ENCODE results near the gene CTSF. TPM values are rescaled to one million over a fixed set of nuclear protein-coding genes. Genes with fewer than 3 reads are reported as not detected.

Gene CTSF
- polyA plus RNA-seq, 1 donor (not counting 4 experiments of a cell fraction or from before 2014, with no cell fraction given), result 3.2 TPM

DNA sequence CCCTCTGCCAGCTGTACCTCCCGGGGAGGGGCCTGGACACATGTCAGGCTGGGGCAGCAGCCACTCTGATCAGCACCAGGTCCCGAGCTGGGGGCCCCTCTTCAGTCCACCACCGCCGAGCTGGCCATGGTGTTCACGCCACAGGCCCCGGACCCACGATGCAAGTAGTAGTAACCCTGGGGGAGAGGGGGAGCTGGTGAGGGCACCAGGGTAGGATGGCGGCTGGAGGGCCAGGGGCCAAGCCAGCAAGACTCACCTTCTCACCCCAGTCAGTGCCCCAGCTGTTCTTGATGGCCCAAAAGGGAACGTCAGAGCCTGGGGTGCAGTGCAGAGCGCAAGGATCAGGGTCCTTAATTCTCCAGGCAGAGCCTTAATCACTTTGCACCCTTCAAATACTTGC is 4.6 kb downstream of the CTSF start:
- no peak overlapping the region for H3K4me3 ChIP-seq (ENCODE audit: control insufficient read depth in 2 of 3, extremely low read depth in 1 of 3, insufficient read depth in 2 of 3, low read depth in 1 of 3, low read length in 3 of 3)
- H4K20me1 ChIP-seq (ENCODE audit: control insufficient read depth, extremely low read depth, insufficient read depth, low read length), result no peaks in the 10 kb centered on the region
- no peak for DNase-seq (ENCODE audit: low read depth, low spot score)
- TF ChIP-seq, protein P1, sequence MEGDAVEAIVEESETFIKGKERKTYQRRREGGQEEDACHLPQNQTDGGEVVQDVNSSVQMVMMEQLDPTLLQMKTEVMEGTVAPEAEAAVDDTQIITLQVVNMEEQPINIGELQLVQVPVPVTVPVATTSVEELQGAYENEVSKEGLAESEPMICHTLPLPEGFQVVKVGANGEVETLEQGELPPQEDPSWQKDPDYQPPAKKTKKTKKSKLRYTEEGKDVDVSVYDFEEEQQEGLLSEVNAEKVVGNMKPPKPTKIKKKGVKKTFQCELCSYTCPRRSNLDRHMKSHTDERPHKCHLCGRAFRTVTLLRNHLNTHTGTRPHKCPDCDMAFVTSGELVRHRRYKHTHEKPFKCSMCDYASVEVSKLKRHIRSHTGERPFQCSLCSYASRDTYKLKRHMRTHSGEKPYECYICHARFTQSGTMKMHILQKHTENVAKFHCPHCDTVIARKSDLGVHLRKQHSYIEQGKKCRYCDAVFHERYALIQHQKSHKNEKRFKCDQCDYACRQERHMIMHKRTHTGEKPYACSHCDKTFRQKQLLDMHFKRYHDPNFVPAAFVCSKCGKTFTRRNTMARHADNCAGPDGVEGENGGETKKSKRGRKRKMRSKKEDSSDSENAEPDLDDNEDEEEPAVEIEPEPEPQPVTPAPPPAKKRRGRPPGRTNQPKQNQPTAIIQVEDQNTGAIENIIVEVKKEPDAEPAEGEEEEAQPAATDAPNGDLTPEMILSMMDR (optimal IDR thresholded peaks at IDR 0.05 in 1 of 3, IDR thresholded peaks at IDR 0.05 in 1 of 3, conservative IDR thresholded peaks at IDR 0.05 in 1 of 3; ENCODE audit: extremely low read depth in 1 of 3, insufficient read depth in 2 of 3, low read length in 3 of 3), result no peak
- no peak for TF ChIP-seq EZH2 (IDR thresholded peaks at IDR 0.05; ENCODE audit: low read length)
- FAIRE-seq, result no peak
- H3K36me3 ChIP-seq (ENCODE audit: control insufficient read depth in 2 of 2, extremely low read depth in 1 of 2, insufficient read depth in 2 of 2, low read length in 2 of 2), result no peaks in the 10 kb centered on the region
- H2AFZ ChIP-seq (ENCODE audit: control insufficient read depth, low read length), result no peak overlapping the region
- dilution Hi-C loops (cut with MboI; ENCODE audit: extremely low pct_ligation_motif_present, low sequenced_read_pairs), result no loop called here
- H3K27ac ChIP-seq (ENCODE audit: control insufficient read depth, insufficient read depth, low read length), result no peak overlapping the region
- no peak overlapping the region for H3K4me2 ChIP-seq (ENCODE audit: control insufficient read depth, extremely low read depth, insufficient read depth, low read depth, low read length)
- peaks cover 5% of the 10 kb centered on the region for H3K4me1 ChIP-seq (ENCODE audit: control insufficient read depth, extremely low read depth, insufficient read depth, low read length)
- H3K9ac ChIP-seq (ENCODE audit: control insufficient read depth, extremely low read depth, insufficient read depth, low read length), result no peak overlapping the region
- no peaks in the 10 kb centered on the region for H3K79me2 ChIP-seq (ENCODE audit: control insufficient read depth, insufficient read depth, low read length)
- H3K9me1 ChIP-seq (ENCODE audit: control insufficient read depth, extremely low read depth, insufficient read depth, low read length), result no peaks in the 10 kb centered on the region
- peaks cover 22% of the 10 kb centered on the region for H3K27me3 ChIP-seq (ENCODE audit: control insufficient read depth, extremely low read depth, insufficient read depth, low read length)
- no peaks in the 10 kb centered on the region for H3K9me3 ChIP-seq (ENCODE audit: control insufficient read depth, low read depth, low read length)

DNA sequence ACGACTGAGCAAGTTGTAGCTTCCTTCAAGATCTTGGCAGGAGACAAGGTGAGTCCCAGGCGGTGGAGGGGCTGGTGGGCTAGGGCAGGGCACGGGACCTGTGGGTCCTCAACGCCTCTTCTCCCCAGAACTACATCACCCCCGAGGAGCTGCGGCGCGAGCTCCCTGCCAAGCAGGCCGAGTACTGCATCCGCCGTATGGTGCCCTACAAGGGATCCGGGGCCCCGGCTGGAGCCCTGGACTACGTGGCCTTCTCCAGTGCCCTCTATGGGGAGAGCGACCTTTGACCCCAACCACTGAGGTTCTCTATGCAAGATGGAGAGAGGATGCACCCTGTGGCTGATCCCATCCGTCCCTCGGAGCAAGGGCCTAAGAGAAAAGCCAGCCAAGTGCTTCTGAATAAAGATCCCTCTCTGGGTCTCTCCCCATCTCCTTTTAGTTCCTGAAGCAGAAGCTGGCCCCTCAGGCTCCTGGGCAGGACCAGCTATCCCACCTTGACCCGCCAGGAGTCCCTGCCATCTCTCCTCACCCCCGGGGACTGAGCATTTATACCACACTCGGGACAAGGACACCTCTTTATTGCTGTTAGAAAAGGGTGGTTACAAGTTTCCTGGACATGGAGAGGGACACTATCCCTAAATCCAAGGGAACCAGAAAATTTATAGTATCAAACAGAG is 5.4 kb downstream of the CTSF start:
- Histone ChIP-seq H3K9me1 (ENCODE audit: control insufficient read depth, extremely low read depth, insufficient read depth, low read length) (no peaks in the 10 kb centered on the region), H3K9ac (ENCODE audit: control insufficient read depth, extremely low read depth, insufficient read depth, low read length) (no peak overlapping the region), H3K36me3 (ENCODE audit: control insufficient read depth in 2 of 2, extremely low read depth in 1 of 2, insufficient read depth in 2 of 2, low read length in 2 of 2) (no peaks in the 10 kb centered on the region), H3K9me3 (ENCODE audit: control insufficient read depth, low read depth, low read length) (no peaks in the 10 kb centered on the region), H2AFZ (ENCODE audit: control insufficient read depth, low read length) (no peak overlapping the region), H3K4me1 (ENCODE audit: control insufficient read depth, extremely low read depth, insufficient read depth, low read length) (no peaks in the 10 kb centered on the region), H3K4me2 (ENCODE audit: control insufficient read depth, extremely low read depth, insufficient read depth, low read depth, low read length) (no peak overlapping the region), H3K79me2 (ENCODE audit: control insufficient read depth, insufficient read depth, low read length) (no peaks in the 10 kb centered on the region), H4K20me1 (ENCODE audit: control insufficient read depth, extremely low read depth, insufficient read depth, low read length) (no peaks in the 10 kb centered on the region), H3K27ac (ENCODE audit: control insufficient read depth, insufficient read depth, low read length) (no peak overlapping the region), H3K4me3 (ENCODE audit: control insufficient read depth in 2 of 3, extremely low read depth in 1 of 3, insufficient read depth in 2 of 3, low read depth in 1 of 3, low read length in 3 of 3) (no peak overlapping the region), H3K27me3 (ENCODE audit: control insufficient read depth, extremely low read depth, insufficient read depth, low read length) (peaks cover 25% of the 10 kb centered on the region)
- FAIRE-seq (no peak), DNase-seq (ENCODE audit: low read depth, low spot score) (no peak)
- dilution Hi-C loops (cut with MboI; ENCODE audit: extremely low pct_ligation_motif_present, low sequenced_read_pairs), result no loop called here
- TF ChIP-seq, protein P1 (optimal IDR thresholded peaks at IDR 0.05 in 1 of 3, IDR thresholded peaks at IDR 0.05 in 1 of 3, conservative IDR thresholded peaks at IDR 0.05 in 1 of 3; ENCODE audit: extremely low read depth in 1 of 3, insufficient read depth in 2 of 3, low read length in 3 of 3), result no peak
- TF ChIP-seq EZH2 (IDR thresholded peaks at IDR 0.05; ENCODE audit: low read length), result no peak
